RPMI7951 (cell line): Measurements from ENCODE around the gene ZMAT5. TPM values are rescaled to one million over a fixed set of nuclear protein-coding genes. Genes with fewer than 3 reads are reported as not detected.

ENCODE experiments used
- DNase-seq: peaks from one replicate; pipeline ENCODE4 v3.0.0-alpha.2; 2012; ENCODE audit warnings: low read depth
- total RNA-seq: library from RNA; depleted of rRNA; stranded (reverse); fragments of >200 nt; shearing (Covaris generic); gene quantifications from 2 replicates; pipeline ENCODE4 v1.2.3, GENCODE V29; 2014

ZMAT5 gene
- total RNA-seq, 1 experiment from 2014 or later: 34.1 TPM

DNA sequence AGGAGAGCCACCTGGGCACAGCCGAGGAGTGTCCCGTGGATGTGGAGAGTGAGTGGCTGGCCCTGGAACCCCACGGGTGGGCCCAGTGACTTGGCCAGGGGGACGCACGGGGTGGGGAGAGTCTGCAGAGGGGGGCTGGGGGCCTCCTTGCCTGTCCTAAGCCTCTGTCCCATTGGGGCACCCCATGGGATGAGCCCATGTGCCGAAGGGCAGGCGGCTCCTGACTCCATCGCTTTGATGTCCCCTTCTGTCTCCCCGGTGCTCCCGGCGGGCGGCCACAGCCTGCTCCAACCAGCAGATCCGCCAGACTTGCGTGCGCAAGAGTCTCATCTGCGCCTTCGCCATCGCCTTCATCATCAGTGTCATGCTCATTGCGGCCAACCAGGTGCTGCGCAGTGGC lies 37.6 kb downstream of the ZMAT5 start:
- no peak for DNase-seq

DNA sequence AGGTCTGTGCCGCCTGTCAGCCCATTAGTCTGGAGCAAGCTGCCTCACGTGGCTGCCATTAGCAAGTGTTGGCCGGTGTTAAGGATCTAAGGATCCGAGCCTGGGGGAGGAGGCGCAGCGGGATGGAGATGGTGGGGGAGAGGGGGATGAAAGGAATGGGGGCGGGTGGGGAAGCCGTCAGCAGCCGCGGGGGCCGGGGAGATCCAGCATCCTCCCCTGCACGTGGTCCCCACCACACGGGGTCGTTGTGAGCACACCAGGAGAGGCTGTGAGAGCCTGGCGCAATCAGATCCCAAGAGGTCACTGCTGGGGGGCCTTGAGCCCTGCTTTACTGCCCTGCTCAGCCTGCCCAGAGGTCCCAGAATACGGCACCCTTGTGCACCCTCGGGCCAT lies 39.7 kb downstream of the ZMAT5 start:
- peak; percentile 23 for DNase-seq

DNA sequence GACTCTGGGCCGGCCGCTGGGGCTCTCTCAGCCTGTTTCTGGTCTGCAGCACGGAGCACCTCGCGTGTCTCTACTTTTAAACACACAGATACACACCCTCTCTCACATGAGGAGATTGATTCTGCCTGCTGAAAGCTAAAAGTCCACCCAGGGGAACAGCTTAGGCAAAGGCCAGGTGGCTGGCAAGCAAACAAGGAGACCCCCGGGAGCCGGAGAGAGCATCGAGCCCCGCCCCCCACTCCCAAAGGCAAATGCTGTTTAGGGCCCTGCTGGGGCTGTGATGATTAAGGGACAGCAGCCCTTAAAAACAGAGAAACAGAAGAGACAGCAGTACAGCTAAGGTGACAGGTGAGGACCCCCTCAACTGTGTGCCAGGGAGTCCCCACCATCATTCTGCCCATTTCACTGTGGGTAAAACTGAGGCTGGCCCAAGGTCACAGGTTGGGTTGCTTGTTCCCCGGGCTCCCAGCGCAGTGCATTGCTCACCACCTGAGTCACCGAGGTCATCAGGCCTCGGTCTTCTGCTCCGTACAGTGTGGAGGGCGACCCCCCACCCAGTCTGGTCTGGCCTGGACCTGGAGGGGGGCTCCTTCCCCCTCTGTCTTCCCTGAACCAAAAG lies 40.2 kb downstream of the ZMAT5 start:
- DNase-seq: no peak

DNA sequence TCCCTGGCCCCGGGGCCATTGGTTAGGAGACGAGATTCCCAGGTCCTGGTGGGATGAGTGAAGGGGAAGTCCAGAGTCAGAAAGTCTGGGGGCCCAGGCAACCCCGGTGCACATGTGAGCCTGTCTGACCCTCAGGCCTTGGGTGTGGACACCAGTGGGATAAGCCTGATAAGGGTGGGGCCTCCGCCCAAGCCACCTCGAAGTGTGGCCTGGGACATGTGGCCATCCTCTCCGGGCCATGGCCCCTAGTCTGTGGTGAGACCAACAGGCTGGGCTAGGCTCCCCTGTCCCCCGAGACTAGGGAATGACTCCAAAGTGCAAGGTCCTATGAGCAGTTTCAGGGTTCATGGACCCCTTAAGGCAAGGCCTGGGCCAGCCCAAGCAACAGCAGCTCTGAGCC lies 40.7 kb downstream of the ZMAT5 start:
- DNase-seq: peak; percentile 15

DNA sequence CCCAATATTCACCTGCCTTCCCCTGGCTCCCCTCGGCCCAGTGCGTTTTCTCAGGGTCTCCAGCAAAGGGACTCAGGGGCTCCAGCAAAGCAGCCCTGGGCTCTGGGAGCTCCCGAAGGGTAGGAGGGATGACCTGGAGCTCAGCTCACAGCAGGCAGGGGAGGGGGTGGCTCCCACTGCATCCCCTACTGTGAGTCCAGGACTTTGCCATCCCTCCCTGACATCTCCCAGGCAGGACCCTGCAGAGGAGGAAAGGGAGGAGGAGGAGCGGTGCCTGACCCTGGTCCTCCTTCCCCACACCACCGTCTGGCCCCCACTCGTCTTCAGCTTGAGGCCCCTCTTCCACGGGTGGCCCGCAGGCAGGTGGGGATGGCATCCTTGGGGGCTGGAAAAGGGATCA lies 42.0 kb downstream of the ZMAT5 start:
- no peak for DNase-seq

DNA sequence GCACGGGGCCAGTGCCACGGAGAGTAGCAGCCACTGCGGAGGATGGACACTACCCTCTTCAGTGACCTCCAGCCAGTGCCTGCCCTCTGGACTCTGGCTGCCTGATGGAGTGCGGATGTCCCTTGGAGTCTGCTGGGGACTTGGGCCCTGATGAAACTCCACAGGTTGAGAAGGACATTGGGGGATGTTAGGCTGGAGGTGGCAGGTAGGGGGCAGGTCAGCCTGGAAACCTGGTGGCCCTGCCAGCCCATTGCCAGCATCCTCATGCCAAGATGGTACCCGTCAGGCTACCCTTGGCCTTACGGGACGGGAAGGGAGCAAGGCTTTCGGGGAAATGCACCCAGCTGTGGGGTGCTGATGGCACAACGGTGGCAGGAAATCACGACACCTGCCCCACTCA lies 43.0 kb downstream of the ZMAT5 start:
- DNase-seq: no peak

DNA sequence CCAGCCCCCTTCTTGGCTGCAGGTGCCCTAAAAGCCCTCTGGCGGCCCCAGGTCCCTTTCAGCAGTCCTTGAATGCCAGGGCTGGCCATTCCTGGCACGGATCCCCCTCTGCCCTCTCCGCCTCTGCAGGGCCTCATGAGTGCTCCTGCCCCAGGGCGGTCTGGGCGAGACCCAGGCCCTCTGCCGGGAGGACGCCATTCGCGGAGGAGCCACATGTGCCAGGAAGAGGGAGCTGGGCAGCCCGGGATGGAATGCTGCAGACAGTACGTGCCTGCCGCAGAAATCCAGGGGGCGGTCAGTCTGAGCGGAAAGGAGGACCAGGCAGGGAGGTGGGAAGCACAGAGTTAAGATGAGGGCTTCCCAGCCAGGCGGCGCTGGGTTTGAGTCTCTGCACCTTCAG lies 44.2 kb downstream of the ZMAT5 start:
- DNase-seq: peak; percentile 29

DNA sequence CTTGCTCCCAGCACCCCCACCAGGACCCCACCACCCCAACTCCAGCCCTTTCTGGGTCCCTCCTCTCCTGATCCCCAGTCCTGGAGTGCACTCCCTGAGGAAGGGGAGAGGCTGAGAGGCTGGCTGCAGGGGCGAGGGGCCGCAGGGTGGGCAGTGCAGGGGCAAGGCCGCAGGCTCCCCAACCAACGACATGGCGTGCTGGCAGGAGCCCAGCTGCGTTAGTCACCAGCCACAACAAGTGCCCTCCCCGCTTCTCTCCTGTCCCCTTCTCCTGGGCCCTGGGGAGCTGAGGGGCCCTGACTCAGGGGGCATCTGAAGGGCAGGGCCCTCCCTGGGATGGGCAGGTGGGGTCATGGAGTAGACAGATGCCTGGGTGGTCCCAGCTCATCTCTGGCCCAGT lies 44.7 kb downstream of the ZMAT5 start:
- peak; percentile 54 for DNase-seq

DNA sequence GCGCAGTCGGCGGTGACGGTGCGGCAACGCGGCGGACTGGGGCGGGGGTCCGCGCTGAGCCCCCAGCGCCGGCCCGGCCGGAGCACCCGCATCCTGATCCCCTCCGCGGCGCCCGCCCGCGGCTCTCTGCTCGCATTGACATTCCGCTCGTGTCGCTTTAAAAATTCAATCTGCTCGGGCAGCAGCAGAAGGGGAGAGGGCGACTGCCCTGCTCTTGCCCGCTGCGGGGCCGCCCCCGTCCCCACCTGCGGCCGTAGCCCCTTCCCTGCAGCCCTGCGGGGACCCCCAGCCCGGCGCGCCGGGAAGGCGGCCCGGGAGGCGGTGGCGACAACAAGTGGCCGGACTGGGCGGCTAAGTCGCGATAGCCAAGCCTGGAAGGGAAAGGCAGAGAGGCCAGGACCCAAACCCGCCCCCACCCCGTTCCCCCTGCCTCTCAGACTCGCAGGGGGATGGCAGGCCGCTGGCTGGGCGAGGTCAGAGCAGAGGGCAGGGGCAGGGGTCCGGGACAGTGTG lies 45.9 kb downstream of the ZMAT5 start:
- DNase-seq: no peak

DNA sequence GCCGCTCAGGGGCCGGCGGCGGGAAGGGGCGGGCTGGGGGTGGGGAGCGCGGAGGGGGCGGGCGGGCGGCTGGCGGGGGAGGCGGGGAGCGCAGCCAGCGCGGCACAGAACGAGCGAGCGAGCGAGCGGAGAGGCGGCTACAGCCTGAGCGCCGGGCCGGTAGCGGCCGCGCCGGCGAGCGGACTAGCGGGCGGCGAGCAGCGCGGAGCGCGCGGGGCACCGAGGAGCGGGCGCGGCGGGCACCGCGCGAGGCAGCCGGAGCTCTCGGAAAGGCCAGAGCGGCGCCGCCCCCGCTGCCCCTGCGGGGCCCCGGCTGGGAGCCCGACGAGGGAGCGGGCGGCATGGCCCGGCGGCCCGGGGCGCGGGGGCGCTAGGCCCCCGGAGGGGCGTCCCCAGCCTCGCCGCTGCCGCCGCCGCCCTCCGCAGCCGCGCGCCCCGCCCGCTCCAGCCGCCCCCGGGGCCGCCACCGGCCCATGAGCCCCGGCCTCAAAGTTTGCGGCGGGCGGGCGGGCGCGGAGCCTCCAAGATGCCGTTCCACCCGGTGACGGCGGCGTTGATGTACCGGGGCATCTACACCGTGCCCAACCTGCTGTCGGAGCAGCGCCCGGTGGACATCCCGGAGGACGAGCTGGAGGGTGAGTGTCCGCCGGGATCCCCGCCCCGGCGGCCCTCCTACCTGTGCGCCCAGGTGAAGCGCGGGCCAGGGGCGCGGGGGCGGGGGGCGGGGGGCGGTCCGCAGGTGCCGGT lies 46.7 kb downstream of the ZMAT5 start, which contains the start of gene CABP7:
Gene CABP7, plus strand, starts transcription at position 105 of the 747 bp plus-strand sequence. Its CDS starts 422 bp downstream, at position 527.
- no peak for DNase-seq

DNA sequence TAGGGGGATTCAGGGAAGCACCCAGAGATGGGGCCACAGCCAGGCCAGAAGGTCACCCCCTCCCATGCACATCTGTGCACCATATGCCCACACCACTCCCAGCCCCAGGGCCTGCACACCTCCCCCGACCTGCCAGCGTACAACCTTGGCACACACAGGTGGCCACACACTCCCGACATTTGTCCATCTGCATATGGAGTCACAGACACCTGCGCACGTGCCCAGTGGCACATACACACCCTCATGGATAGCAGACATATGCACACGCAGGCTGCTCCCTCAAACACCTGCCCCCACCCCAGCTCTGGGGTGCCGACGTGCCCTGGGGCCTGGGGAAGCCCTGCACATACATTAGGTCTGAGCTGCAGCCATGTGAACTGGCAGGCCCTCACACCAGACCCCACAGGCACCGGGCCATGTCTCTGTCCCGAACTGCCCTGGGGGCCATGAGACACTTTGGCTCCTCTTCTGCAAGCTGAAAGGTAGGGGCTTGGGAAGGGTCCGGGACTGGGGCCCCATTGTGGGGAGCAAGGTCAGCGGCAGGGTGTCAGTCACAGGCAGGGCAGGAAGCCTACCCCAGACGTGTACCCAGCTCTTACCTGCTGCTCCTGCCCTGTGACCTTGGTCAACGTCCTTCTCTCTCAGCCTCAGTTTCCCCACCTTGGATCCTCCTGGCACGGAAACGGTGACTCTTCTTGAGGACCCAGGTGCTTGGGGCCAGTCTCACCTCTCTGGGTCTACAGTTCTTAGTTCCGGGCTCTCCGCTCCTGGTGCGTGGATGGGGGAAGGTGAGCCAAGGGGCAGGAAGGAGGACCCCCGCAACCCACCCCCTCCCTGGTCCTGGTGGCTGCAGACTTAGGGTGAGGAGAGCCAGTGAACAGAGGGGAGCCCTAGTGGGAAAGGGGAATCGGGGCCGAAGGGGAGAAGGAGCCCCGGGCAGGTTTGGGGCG lies 47.6 kb downstream of the ZMAT5 start:
- DNase-seq: no peak

DNA sequence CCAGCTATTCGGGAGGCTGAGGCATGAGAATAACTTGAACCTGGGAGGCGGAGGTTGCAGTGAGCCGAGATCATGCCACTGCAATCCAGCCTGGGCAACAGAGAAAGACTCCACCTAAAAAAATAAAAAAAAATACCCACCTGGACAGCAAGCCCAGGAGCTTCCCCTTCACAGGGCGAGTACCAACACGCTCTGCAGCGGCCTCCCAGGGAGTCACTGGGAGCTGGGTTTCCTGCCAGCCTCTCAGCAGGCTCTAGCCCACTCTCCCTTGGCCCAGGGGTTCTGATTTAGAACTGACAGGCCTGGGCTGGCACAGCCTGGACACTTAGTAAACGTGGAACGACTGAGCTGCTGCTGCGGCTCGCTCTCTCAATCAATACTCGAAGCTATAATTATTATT lies 49.0 kb downstream of the ZMAT5 start:
- DNase-seq: no peak

DNA sequence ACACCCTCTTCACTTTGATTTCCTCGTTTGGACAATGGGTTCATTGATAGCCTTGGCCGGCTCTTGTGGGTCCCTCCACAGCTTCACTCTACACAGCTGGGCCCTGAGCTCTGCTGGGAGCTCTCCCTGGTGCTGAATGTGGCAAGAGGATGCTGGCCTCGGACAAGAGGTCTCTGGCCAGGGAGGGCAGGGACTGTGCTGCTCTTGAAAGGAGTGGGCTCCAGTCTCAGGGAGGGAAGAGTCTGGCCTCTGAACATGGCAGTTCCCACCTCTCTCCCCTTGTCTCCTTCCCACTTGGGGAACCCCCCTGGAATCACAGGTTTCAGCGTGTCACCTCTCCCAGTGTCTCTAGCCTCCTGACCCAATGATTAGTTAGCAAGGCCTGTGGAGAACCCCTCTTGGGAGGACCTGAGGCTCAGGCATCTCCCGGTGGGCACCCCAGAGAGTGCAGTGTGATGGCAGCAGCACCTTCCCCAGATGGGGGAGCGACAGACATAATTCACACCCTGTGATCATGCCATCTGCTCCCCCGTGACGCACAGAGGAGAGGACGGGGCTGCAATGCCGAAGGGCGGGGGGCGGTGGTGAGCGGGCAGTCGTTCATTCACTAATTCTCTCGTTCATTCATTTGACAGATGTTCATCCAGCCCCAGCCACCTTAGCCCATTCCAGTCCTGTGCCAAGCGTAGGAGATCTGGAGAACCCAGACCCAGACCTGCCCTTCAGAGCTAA lies 49.8 kb downstream of the ZMAT5 start:
- DNase-seq: peak; percentile 66

DNA sequence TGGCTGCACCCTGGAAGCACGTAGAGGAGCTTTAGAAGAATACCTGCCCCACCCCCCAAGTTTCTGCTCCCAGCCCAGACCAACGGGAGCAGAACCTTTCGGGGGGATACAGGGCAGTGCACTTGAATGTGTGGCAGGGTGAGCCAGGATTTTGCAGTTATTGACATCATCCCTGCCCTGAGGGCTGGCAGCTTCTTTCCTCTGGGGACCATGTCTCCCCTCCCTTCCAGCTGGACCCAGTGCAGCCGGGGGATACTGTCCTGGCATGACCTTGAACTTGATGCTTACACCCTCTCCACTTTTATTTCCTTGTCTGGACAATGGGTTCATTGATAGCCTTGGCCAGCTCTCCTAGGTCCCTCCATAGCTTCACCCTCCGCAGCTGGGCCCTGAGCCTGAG lies 51.1 kb downstream of the ZMAT5 start:
- no peak for DNase-seq

DNA sequence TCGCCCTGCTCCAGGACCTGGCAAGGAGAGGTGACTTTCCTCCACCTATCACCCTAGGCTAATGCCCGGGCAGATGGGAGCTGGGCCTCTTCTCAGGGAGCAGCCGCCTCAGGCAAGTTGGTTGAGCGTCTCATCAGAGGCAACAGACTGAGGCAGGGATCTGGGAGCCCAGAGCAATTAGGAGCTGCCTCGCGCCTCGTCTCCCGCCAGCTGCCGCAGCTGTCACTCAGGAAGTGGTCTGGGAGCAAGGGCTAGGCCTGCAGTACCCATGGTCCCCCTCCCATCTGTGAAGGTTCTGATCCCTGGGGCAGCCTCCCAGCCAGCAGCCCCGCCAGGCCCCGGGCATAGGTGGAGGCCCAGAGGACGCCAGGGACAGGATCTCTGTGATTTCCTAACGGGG lies 51.6 kb downstream of the ZMAT5 start:
- DNase-seq: no peak

DNA sequence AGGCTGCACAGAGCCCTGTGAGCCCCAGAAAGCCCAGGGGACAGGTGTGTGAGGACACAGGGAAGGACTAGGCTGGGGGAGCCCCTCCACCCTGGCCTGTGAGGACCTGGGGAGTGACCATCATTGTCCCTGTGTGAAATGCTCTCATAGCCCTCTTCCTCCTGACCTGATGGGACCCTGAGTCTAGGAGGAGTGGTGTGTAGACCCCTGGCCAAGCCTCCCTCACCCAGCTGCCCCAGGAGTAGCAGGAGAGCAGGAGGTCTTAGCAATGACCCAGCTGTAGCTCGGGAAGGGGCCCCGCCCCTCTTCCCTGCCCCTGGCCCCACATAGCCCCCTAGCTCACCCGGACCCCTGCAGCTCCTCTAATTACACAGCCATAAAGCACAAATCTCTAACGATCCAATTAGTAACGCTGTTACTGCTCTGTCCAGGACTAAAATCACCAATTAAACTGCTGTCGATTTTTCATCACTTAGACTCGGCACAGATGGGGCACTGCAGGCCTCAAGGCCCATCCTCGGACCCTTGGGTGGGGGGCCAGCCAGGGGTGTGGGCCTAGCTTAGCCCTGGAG lies 53.6 kb downstream of the ZMAT5 start:
- no peak for DNase-seq

DNA sequence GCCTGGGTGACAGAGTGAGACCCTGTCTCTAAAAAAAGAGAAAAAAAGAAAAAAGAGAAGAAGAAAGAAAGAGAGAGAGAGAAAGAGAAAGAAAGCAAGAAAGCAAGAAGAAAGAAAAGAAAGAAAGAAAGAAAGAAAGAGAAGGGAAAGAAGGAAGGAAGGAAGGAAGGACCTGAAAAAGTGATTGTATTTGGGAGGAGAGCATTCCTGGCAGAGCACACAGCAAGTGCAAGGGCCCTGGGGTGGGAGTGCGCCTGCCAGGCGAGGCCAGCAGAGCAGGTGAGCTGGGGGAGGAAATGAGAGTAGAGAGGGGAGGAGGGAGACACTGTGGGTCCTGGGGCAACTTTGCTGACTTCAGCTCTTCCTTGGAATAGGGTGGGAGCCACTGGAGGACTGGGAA lies 54.7 kb downstream of the ZMAT5 start:
- DNase-seq: no peak

DNA sequence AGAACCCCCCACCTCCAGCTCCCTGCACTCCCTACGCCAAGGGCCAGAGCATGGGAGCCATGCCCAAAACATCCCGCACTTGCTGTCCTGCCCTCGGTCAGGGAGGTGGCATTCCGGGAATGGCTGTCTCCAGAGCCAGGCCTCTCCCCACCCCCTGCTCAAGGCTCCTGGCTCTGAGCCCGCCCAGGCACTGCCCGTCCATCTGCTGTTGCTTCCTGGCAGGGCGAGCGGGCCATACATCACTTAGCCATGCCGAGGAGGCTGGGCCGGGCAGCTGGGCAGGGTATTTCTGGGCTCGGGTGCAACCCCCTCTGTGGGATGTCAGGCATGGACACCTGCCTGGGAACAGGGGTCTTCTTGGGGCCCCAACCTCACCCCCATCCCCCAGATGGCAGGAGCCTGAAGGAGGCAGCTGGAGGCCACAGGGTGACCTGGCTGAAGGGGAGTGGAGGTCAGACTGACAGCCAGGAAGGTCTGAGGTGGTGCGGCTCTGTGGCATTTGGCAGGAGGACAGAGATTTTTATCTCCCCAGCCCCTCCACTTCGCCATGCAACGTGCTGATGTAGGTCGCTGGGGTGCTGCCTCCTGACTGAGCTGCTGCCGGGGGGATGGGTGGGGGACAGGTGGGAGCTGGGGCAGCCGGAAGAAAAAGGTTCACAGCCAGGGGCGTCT lies 55.7 kb downstream of the ZMAT5 start:
- peak; percentile 29 for DNase-seq

DNA sequence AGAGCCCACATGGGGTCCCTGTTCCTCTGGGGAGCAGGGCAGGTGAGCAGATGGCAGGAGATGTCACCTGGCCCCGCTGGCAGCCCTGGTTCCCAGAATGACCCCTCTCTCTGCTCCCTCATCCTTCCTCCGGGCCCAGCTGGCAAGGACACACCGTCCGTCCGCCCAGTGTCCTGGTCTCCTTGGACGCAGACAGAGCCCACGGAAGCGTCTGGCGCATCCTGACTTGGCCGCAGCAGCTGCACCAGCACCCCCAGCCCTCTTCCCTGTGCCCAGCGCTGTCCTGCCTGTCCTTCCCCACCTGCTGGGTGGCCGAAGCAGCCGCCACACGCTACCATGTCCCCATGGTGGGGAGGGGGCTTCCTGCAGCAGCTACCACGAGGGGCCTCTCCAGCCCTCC lies 56.6 kb downstream of the ZMAT5 start:
- DNase-seq: no peak

DNA sequence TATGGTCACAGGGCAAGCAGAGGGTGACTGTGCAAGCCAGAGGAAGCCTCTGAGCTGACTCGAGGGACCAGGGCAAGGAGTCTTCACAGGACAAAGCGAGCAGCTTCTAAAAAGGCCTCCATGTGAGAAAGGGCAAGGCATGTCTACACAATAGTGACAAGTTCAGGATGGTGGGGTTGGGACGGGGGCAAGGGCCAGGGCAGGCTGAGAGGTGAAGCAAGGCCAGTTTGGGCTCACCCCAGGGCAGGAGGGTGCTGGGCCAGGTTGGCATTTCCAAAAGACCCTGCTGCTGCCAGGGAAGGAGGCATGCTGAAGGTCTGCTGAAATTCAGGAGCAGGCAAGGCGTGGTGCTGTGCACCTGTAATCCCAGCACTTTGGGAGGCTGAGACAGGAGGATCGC lies 59.3 kb downstream of the ZMAT5 start:
- no peak for DNase-seq

DNA sequence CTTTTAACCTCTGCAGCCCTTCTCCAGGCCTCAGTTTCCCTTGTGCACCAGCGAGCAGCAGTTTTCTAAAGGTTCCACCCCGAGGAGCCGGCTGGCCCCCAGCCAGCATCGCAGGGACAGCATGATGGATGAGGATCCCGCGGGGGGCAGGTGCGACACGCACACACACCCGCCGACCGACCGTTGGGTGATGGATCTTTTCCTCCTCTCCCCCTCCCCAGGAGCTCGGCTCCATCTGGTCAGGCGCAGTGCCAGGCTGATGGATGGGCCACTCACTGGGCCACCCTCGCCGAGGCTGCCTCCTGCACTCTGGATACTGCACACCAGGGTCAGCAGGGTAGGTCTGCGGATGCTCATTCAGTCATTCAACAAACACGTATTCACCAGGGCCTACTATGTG lies 59.8 kb downstream of the ZMAT5 start:
- DNase-seq: no peak
